Fibroblast of villous mesenchyme (primary cell): Measurements from ENCODE around the gene SPEN. TPM values are rescaled to one million over a fixed set of nuclear protein-coding genes. Genes with fewer than 3 reads are reported as not detected.

Experiments
- DNase-seq: peaks from one replicate; pipeline ENCODE4 v3.0.0-alpha.2; 2010; ENCODE audit warnings: low read depth
- H3K4me3 ChIP-seq: 2 replicates; pipeline ENCODE4 v1.5.1; 2011; ENCODE audit warnings: low read depth, mild to moderate bottlenecking, low read length
- total RNA-seq: library from RNA; depleted of rRNA; stranded (reverse); fragments of >200 nt; gene quantifications from 2 replicates; pipeline ENCODE4 v1.2.3, GENCODE V29; 2012
- TF ChIP-seq, protein P1 (sequence below): IDR thresholded peaks from 2 replicates; pipeline ENCODE4 v1.5.1; 2012; ENCODE audit warnings: low read depth, mild to moderate bottlenecking, low read length; ENCODE audit not compliant: insufficient read depth

SPEN gene
- total RNA-seq, 1 donor: 30.2 TPM

DNA sequence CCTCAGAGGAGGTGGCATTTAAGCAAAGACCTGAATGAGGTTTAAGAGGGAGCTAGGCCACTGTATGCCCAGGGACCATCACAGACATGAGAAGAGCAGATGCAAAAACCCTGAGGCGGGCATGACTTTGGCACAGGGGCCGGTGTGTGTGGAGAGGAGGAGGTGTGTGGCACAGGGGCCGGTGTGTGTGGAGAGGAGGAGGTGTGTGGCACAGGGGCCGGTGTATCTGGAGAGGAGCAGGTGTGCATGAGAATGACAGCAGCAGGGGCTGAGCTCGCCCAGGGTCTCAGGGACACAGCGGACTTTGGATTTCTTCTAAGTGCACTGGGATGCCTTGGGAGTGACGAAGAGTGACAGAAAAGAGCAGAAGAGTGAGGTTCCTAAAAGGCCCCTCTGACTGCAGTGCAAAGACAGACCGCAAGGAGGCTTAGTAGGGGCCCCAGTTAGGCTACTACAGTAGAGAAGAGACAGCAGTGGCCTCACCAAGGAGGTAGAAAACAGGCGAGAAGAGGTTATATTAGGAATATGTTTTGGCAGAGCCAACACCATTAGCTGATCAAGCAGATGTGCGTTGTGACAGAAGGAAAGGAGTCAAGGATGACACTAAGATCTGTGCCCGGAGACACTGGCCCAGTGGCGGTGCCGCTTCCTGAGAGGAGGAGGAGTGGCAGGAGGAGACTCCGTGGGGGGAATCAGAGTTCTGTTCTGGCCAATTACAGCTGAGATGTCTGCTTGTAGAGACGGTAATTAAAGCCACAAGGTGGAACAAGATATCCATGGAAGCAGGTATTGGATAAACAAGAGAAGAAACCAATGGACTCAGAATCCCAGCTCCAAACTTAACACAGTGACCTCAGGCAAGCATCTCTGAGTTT is 110.0 kb downstream of the SPEN start:
- DNase-seq: no peak
- TF ChIP-seq, protein P1, sequence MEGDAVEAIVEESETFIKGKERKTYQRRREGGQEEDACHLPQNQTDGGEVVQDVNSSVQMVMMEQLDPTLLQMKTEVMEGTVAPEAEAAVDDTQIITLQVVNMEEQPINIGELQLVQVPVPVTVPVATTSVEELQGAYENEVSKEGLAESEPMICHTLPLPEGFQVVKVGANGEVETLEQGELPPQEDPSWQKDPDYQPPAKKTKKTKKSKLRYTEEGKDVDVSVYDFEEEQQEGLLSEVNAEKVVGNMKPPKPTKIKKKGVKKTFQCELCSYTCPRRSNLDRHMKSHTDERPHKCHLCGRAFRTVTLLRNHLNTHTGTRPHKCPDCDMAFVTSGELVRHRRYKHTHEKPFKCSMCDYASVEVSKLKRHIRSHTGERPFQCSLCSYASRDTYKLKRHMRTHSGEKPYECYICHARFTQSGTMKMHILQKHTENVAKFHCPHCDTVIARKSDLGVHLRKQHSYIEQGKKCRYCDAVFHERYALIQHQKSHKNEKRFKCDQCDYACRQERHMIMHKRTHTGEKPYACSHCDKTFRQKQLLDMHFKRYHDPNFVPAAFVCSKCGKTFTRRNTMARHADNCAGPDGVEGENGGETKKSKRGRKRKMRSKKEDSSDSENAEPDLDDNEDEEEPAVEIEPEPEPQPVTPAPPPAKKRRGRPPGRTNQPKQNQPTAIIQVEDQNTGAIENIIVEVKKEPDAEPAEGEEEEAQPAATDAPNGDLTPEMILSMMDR: peak; percentile 49
- H3K4me3 ChIP-seq: no peak overlapping the region

- TF ChIP-seq, protein P1: no peak
- DNase-seq: no peak
- H3K4me3 ChIP-seq: no peak overlapping the region
Observed at GRCh38 chr1:15958111-15958510, 110.6 kb downstream of the SPEN start.

GRCh38 chr1:15958793-15959192 is 111.3 kb downstream of the SPEN start:
- TF ChIP-seq, protein P1: peak; percentile 16
- DNase-seq: no peak
- no peak overlapping the region for H3K4me3 ChIP-seq

DNA sequence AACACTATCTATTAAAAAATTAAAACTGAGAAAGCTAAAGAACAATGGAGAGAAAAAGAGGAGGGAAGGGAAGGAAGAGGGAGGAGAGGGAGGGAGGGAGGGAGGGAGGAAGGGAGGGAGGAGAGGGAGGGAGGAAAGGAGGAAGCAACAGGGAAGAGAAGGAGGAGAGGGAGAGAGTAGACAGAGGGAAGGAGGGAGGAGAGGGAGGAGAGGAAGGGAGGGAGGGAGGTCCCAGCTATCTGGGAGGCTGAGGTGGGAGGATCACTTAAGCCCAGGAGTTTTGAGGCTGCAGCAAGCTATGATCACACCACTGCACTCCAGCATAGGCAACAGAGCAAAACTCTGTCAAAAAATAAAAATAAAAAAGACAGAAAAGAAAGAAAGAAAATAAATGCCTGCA is 111.9 kb downstream of the SPEN start:
- TF ChIP-seq, protein P1: no peak
- no peak for DNase-seq
- H3K4me3 ChIP-seq: no peak overlapping the region

GRCh38 chr1:15959827-15960446 is 112.4 kb downstream of the SPEN start:
- TF ChIP-seq, protein P1: no peak
- DNase-seq: no peak
- H3K4me3 ChIP-seq: no peak overlapping the region

DNA sequence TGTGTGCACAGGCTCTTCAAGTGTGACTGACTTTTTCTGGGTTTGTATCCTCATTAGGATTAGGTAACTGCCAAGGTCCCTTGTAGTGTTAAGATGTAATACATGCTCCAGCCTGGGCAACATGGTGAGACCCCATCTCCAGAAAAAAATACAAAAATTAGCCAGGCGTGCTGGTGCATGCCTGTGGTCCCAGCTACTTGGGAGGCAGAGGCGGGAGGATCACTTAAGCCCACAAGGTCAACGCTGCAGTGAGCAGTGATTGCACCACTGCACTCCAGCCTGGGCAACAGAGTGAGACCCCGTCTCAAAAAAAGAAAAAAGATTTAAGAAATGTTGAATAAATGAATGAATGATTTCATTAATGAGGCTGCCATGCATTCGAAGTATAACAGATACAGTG is 113.3 kb downstream of the SPEN start:
- TF ChIP-seq, protein P1: no peak
- no peak for DNase-seq
- no peak overlapping the region for H3K4me3 ChIP-seq
